GM06990 (cell line): ENCODE results near the gene HDAC11.
"Not testable (repeated sequence)": the region's sequence is repeated elsewhere in the genome, so short reads cannot be mapped to it uniquely, and the experiment has no call there.

Experiments used
- DNase-seq: peaks from one replicate; pipeline ENCODE4 v3.0.0-alpha.2; 2011; ENCODE audit not compliant: insufficient read length; ENCODE audit errors: extremely low read depth
- H3K27me3 ChIP-seq: replicated peaks from 2 replicates; pipeline ENCODE4 v1.6.0; 2011; ENCODE audit warnings: low read length; ENCODE audit not compliant: control insufficient read depth, insufficient read depth
- H3K36me3 ChIP-seq: 2 replicates; pipeline ENCODE4 v1.5.1; 2011; ENCODE audit warnings: low read length; ENCODE audit not compliant: control insufficient read depth, insufficient read depth
- H3K4me3 ChIP-seq: replicated peaks from 2 replicates; pipeline ENCODE4 v1.5.1; 2011; ENCODE audit warnings: low read depth, mild to moderate bottlenecking, control low read depth, low read length
- TF ChIP-seq, protein P1 (sequence below): IDR thresholded peaks from 2 replicates; pipeline ENCODE4 v1.5.1; 2011; ENCODE audit warnings: low read length, control low read depth, mild to moderate bottlenecking, inconsistent platforms; ENCODE audit not compliant: insufficient read depth, poor library complexity, severe bottlenecking

HDAC11 gene

DNA sequence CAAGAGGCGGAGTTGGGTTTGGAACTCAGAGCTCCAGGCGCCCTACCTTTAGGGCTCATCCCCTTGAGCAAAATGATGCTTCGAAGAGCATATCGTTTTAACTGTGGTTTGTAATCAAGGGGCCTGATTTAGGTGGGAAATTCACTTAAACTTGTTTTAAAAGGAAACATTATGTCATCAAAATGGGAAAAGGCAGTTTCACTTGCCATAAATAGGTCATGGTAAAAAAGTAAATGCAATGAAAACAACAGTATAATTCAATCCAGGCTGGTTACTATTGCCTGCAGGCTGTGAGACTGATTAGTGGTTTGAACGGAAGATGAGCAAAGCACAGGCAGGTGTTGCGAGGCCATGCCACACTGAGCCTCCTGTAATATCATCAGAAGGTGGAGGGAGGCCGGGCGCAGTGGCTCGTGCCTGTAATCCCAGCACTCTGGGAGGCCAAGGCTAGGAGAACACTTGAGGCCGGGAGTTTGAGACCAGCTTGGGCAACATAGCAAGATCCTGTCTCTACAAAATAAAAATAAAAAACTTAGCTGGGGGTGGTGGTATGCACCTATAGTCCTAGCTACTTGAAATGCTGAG, 2.1 kb downstream of the HDAC11 start:
- H3K4me3 ChIP-seq, result no peak overlapping the region
- no peaks in the 10 kb centered on the region; the same call in 1 of the 2 replicates for H3K27me3 ChIP-seq
- TF ChIP-seq, protein P1, sequence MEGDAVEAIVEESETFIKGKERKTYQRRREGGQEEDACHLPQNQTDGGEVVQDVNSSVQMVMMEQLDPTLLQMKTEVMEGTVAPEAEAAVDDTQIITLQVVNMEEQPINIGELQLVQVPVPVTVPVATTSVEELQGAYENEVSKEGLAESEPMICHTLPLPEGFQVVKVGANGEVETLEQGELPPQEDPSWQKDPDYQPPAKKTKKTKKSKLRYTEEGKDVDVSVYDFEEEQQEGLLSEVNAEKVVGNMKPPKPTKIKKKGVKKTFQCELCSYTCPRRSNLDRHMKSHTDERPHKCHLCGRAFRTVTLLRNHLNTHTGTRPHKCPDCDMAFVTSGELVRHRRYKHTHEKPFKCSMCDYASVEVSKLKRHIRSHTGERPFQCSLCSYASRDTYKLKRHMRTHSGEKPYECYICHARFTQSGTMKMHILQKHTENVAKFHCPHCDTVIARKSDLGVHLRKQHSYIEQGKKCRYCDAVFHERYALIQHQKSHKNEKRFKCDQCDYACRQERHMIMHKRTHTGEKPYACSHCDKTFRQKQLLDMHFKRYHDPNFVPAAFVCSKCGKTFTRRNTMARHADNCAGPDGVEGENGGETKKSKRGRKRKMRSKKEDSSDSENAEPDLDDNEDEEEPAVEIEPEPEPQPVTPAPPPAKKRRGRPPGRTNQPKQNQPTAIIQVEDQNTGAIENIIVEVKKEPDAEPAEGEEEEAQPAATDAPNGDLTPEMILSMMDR, result no peak
- DNase-seq, result no peak
- H3K36me3 ChIP-seq, result no peaks in the 10 kb centered on the region

DNA sequence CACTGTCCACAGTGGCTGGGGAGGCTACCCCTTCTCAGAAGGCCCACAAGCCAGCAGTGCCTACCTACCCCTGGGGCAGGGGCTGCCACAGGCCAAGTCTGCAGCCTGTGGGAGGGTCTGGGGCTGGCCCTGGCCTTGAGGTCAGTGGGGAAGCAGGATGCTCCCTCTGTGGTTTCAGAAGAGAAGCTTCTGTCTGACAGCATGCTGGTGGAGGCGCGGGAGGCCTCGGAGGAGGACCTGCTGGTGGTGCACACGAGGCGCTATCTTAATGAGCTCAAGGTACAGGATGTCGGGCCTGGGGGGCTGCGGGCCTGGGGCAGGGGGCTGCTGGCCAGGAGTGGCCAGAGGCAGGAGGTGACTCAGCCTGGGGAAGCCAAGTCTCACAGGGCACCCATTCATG, 3.2 kb downstream of the HDAC11 start:
- H3K27me3 ChIP-seq, result no peaks in the 10 kb centered on the region; the same call in 1 of the 2 replicates
- no peaks in the 10 kb centered on the region for H3K36me3 ChIP-seq
- DNase-seq, result no peak
- H3K4me3 ChIP-seq, result no peak overlapping the region
- TF ChIP-seq, protein P1, result no peak

DNA sequence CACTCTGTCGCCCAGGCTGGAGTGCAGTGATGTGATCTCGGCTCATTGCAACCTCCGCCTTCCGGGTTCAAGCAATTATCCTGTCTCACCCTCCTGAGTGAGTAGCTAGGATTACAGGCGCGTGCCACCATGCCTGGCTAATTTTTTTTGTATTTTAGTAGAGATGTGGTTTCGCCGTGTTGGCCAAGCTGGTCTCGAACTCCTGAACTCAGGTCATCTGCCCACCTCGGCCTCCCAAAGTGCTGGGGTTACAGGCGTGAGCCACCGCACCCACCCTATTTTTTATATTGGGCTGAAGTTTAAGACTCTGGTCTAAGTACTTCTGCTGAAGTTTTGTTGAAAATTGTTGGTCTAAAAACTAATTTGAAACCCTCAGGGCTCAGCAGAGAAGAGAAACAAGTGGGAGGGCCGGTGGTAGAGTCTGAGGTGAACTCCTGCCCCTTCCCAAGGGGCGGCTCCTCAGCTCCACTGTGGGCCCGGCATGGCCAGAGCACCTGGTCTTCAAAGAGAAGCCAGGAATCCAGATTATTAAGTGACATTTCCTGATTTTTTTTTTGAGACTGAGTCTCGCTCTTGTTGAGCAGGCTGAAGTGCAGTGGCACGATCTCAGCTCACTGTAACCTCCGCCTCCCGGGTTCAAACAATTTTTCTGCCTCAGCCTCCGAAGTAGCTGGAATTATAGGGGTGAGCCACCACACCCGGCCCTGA, 4.0 kb downstream of the HDAC11 start:
- no peak overlapping the region for H3K4me3 ChIP-seq
- TF ChIP-seq, protein P1, result no peak
- H3K36me3 ChIP-seq, result no peaks in the 10 kb centered on the region
- DNase-seq, result no peak
- H3K27me3 ChIP-seq, result no peaks in the 10 kb centered on the region; the same call in 1 of the 2 replicates

DNA sequence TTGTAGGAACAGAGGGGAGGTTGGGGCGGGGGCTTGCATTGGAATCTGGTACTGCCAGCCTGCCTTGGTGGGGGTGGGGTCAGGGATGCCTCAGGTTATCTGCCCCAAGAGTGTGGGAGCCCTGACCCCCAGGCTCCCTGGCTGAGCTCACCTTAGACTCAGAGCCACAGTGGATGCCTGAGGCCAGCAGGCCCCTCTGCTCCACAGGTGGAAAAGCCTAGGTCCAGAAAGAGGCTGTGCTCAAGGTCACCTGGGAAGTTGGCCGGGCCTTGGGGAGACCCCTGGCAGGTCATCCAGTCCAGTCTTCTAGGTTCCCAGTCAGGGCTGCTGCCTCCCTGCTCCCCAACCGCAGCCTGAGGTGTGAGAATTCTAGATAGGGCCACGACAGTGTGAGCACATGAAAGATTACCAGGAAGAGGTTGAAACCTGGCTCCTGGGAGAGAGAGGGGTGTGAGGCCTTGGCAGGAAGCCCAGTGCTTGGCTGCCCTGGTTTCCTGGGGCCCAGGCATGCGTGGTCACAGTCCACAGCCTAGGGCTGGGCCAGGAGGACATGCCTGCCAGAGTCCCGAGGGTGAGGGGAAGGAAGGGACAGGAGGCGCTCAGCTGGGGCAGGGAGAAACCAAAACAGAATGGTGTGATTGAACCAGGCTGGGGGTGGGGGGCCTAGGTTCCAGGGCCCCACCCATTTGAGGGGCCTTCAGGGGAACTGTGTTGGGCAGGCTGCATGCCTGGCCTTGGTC, 4.9 kb downstream of the HDAC11 start:
- Histone ChIP-seq H3K4me3 (no peak overlapping the region), H3K27me3 (no peaks in the 10 kb centered on the region; the same call in 1 of the 2 replicates), H3K36me3 (no peaks in the 10 kb centered on the region)
- no peak for DNase-seq
- TF ChIP-seq, protein P1, result no peak

DNA sequence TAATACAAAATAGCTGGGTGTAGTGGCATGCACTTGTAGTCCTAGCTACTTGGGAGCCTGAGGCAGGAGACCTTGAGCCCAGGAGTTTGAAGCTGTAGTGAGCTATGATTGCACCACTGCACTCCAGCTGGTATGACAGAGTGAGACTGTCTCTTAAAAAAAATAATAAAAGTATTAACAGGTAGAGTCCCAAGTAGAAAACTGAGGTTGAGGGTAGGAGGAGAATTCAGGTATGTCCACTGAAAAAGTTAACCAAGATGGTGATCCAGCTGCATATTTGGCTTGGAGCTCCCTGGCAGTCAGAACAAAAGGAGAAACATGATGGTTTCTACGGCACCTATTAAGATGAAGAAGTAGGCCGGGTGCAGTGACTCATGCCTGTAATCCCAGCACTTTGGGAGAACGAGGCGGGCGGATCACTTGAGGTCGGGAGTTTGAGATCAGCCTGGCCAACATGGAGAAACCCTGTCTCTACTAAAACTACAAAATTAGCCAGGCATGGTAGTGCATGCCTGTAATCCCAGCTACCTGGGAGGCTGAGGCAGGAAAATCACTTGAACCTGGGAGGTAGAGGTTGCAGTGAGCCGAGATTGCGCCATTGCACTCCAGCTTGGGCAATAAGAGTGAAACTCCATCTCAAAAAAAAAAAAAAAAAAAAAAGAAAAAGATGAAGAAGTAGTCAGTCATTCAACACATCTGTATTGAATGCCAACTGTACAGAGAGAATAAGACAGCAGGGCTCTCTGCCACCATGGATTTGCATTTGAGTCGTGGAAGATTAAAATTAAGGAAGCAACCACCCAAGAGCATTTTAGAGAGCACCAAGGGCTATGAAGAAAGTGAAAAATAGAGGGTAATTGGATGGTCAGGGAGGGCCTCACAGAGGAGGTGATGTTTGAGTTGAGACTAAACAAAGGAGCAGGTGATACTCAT, 5.8 kb downstream of the HDAC11 start:
- H3K4me3 ChIP-seq, result not testable (repeated sequence)

DNA sequence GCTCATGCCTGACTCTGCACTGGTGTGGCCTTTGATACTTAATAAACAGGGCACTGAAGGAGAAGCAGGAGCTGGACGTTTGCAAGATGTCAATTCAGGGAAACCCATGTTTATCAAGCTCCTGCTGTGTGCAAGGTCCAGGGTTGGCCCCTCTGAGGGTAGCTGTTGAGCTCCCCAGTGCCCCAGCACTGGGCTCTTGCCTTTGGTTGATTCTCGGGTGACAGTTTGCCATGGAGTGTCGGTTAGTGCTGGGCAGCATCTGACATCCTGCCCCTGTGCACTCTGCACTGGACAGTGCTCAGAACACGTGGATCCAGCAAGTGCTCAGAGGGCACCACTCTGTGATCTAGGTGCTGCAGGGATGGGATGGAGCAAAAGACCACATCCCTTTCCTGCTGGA, 7.3 kb downstream of the HDAC11 start:
- DNase-seq, result no peak
- TF ChIP-seq, protein P1, result no peak
- Histone ChIP-seq H3K4me3 (no peak overlapping the region), H3K36me3 (no peaks in the 10 kb centered on the region), H3K27me3 (no peaks in the 10 kb centered on the region; the same call in 1 of the 2 replicates)

More for the DNA sequence above, 5.8 kb downstream of the HDAC11 start:
- not testable (repeated sequence) for H3K36me3 ChIP-seq, H3K27me3 ChIP-seq, DNase-seq
